NB4 (cell line): ENCODE measurements around the gene UBA3.

ENCODE experiments used
- CTCF ChIP-seq: IDR thresholded peaks from one replicate; pipeline ENCODE4 v1.5.1; 2012; ENCODE audit warnings: low read depth, low read length
- MAX ChIP-seq: IDR thresholded peaks from 2 replicates; pipeline ENCODE4 v1.6.1; 2011; ENCODE audit warnings: low read depth, low read length
- POLR2A ChIP-seq: IDR thresholded peaks from 2 replicates; pipeline ENCODE4 v1.6.1; 2011; ENCODE audit warnings: mild to moderate bottlenecking; ENCODE audit not compliant: insufficient read length; ENCODE audit errors: extremely low read depth

GRCh38 chr3:69012800-69013252 is 67.3 kb downstream of the UBA3 start:
- TF ChIP-seq CTCF (no peak), POLR2A (no peak), MAX (no peak)
